Measurements from ENCODE around the gene ERI3. TPM values are rescaled to one million over a fixed set of nuclear protein-coding genes. Genes with fewer than 3 reads are reported as not detected.

The ERI3 gene
- total and polyA plus RNA-seq, 2 donors (not counting 3 experiments of a cell fraction or from before 2014, with no cell fraction given): 45.3 to 94.0 TPM

GRCh38 chr1:44236490-44237272, 118.4 kb downstream of the ERI3 start:
- Histone ChIP-seq H3K79me2 (ENCODE audit: control insufficient read depth, insufficient read depth, low read length) (no peaks in the 10 kb centered on the region), H3K9me3 (replicated peaks; ENCODE audit: control insufficient read depth, insufficient read depth, low read length) (no peaks in the 10 kb centered on the region), H3K27ac (ENCODE audit: insufficient read depth, low read depth, low read length) (no peak overlapping the region), H3K4me1 (ENCODE audit: control insufficient read depth, extremely low read depth, insufficient read depth, low read length) (peaks cover 11% of the 10 kb centered on the region), H3K27me3 (ENCODE audit: control insufficient read depth in 2 of 2, insufficient read depth in 2 of 2, low read length in 2 of 2) (no peaks in the 10 kb centered on the region), H3K36me3 (ENCODE audit: control insufficient read depth in 2 of 2, extremely low read depth in 1 of 2, insufficient read depth in 2 of 2, low read length in 2 of 2) (no peaks in the 10 kb centered on the region), H3K4me3 (replicated peaks in 1 of 3; ENCODE audit: insufficient read depth in 1 of 3, low read depth in 1 of 3, low read length in 3 of 3) (no peak overlapping the region), H3K4me2 (ENCODE audit: insufficient read depth, low read length) (no peak overlapping the region), H2AFZ (ENCODE audit: low read depth, low read length) (no peak overlapping the region), H3K9ac (replicated peaks; ENCODE audit: extremely low read depth, insufficient read depth, low read length) (no peak overlapping the region), H4K20me1 (replicated peaks; ENCODE audit: control insufficient read depth, extremely low read depth, insufficient read depth, low read length) (no peaks in the 10 kb centered on the region), H3K9me1 (replicated peaks; ENCODE audit: control insufficient read depth, extremely low read depth, insufficient read depth, low read length) (no peaks in the 10 kb centered on the region)
- ChIA-PET POLR2A (no interaction called here), CTCF (interaction anchor here (4.3 to 5.1 kb wide), 2 partner anchors 19 to 20 kb away, joined by 30 to 39 read pairs; no protein-coding TSS in a partner anchor)
- BruUV-seq (replicated peaks): no TSS peak
- intact Hi-C loops (cut with micrococcal nuclease): no loop called here
- DNase-seq (ENCODE audit: low read depth, low spot score): no peak
- no peak for FAIRE-seq
- TF ChIP-seq EZH2 (IDR thresholded peaks at IDR 0.05; ENCODE audit: borderline replicate concordance, low read depth, low read length, severe bottlenecking) (no peak), GATA2 (IDR thresholded peaks at IDR 0.05; ENCODE audit: insufficient read depth, insufficient read length, low read depth, low read length) (no peak), MYC (IDR thresholded peaks at IDR 0.05; ENCODE audit: low read depth, low read length) (no peak), POLR2A (IDR thresholded peaks at IDR 0.05; ENCODE audit: low read depth, low read length) (no peak)
- dilution Hi-C loops (cut with MboI; ENCODE audit: extremely low pct_ligation_motif_present, low sequenced_read_pairs): no loop called here

- Histone ChIP-seq H4K20me1 (replicated peaks; ENCODE audit: control insufficient read depth, extremely low read depth, insufficient read depth, low read length) (no peaks in the 10 kb centered on the region), H3K9ac (replicated peaks; ENCODE audit: extremely low read depth, insufficient read depth, low read length) (no peak overlapping the region), H3K79me2 (ENCODE audit: control insufficient read depth, insufficient read depth, low read length) (no peaks in the 10 kb centered on the region), H3K27me3 (ENCODE audit: control insufficient read depth in 2 of 2, insufficient read depth in 2 of 2, low read length in 2 of 2) (no peaks in the 10 kb centered on the region), H3K4me1 (ENCODE audit: control insufficient read depth, extremely low read depth, insufficient read depth, low read length) (peaks cover 11% of the 10 kb centered on the region), H3K4me3 (replicated peaks in 1 of 3; ENCODE audit: insufficient read depth in 1 of 3, low read depth in 1 of 3, low read length in 3 of 3) (no peak overlapping the region), H3K36me3 (ENCODE audit: control insufficient read depth in 2 of 2, extremely low read depth in 1 of 2, insufficient read depth in 2 of 2, low read length in 2 of 2) (no peaks in the 10 kb centered on the region), H2AFZ (ENCODE audit: low read depth, low read length) (no peak overlapping the region), H3K4me2 (ENCODE audit: insufficient read depth, low read length) (no peak overlapping the region), H3K27ac (ENCODE audit: insufficient read depth, low read depth, low read length) (no peak overlapping the region), H3K9me1 (replicated peaks; ENCODE audit: control insufficient read depth, extremely low read depth, insufficient read depth, low read length) (no peaks in the 10 kb centered on the region), H3K9me3 (replicated peaks; ENCODE audit: control insufficient read depth, insufficient read depth, low read length) (no peaks in the 10 kb centered on the region)
- no peak for FAIRE-seq
- dilution Hi-C loops (cut with MboI; ENCODE audit: extremely low pct_ligation_motif_present, low sequenced_read_pairs) (no loop called here), intact Hi-C loops (cut with micrococcal nuclease) (no loop called here)
- CTCF ChIA-PET: interaction anchor here (5.1 kb wide), 1 partner anchor 19 kb away, joined by 30 read pairs; no protein-coding TSS in a partner anchor
- no peak for TF ChIP-seq FOS (IDR thresholded peaks at IDR 0.05; ENCODE audit: borderline replicate concordance, insufficient read depth, low read length)
- TF ChIP-seq POLR2A (IDR thresholded peaks at IDR 0.05; ENCODE audit: low read depth, low read length): no peak
- no peak for TF ChIP-seq MYC (IDR thresholded peaks at IDR 0.05; ENCODE audit: low read depth, low read length)
- TF ChIP-seq MAX (IDR thresholded peaks at IDR 0.05; ENCODE audit: insufficient read depth, insufficient read length): no peak
- no peak for TF ChIP-seq JUN (IDR thresholded peaks at IDR 0.05; ENCODE audit: borderline replicate concordance, insufficient read depth, insufficient read length, low read depth)
- TF ChIP-seq CTCF (IDR thresholded peaks at IDR 0.05; ENCODE audit: extremely low read depth in 1 of 2, insufficient read depth in 1 of 2, low read depth in 1 of 2, low read length in 2 of 2): no peak
- TF ChIP-seq EZH2 (IDR thresholded peaks at IDR 0.05; ENCODE audit: borderline replicate concordance, low read depth, low read length, severe bottlenecking): no peak
- no peak for TF ChIP-seq POLR2AphosphoS5 (IDR thresholded peaks at IDR 0.05; ENCODE audit: insufficient read depth, low read depth, low read length)
- TF ChIP-seq GATA2 (IDR thresholded peaks at IDR 0.05; ENCODE audit: insufficient read depth, insufficient read length, low read depth, low read length): no peak
- BruUV-seq (replicated peaks): no TSS peak
- DNase-seq (ENCODE audit: low read depth, low spot score): no peak
- POLR2A ChIA-PET: no interaction called here
These were observed 119.2 kb downstream of the ERI3 start for GRCh38 chr1:44235808-44236207.

Measured in endothelial cell of umbilical vein (primary cell).